Measurements from ENCODE around the gene NEURL3.
"Not testable (repeated sequence)": the region's sequence is repeated elsewhere in the genome, so short reads cannot be mapped to it uniquely, and the experiment has no call there.

NEURL3 gene
- total RNA-seq: 0 to 0.16 (median 0.07) reads per million in 3 experiments

- DNase-seq: no peak
These were observed at the start of gene NEURL3 for GRCh38 chr2:96505231-96505889. NEURL3 (minus strand) TSS chr2:96505357; CDS start chr2:96505286, 71 bp downstream.

GRCh38 chr2:96554293-96555145, 49.4 kb upstream of the NEURL3 start:
- DNase-seq: peak; percentile 73

- DNase-seq: not testable (repeated sequence)
These were observed 48.8 kb upstream of the NEURL3 start for GRCh38 chr2:96553957-96554292.

- no peak for DNase-seq
These were observed 48.2 kb upstream of the NEURL3 start for GRCh38 chr2:96553176-96553956.

- no peak for DNase-seq
These were observed 47.4 kb upstream of the NEURL3 start for GRCh38 chr2:96552315-96553175.

GRCh38 chr2:96551605-96552314, 46.6 kb upstream of the NEURL3 start:
- no peak for DNase-seq

- no peak for DNase-seq
These were observed 45.8 kb upstream of the NEURL3 start for GRCh38 chr2:96550787-96551604.

- no peak for DNase-seq
These were observed 45.0 kb upstream of the NEURL3 start for GRCh38 chr2:96549967-96550786.

- DNase-seq: no peak
These were observed 44.3 kb upstream of the NEURL3 start for GRCh38 chr2:96549466-96549785.

- no peak for DNase-seq
These were observed 43.7 kb upstream of the NEURL3 start for GRCh38 chr2:96548558-96549465.

- DNase-seq: no peak
These were observed 42.6 kb upstream of the NEURL3 start for GRCh38 chr2:96547731-96548171.

GRCh38 chr2:96547203-96547641, 42.1 kb upstream of the NEURL3 start:
- DNase-seq: no peak

GRCh38 chr2:96546797-96547196, 41.6 kb upstream of the NEURL3 start:
- peak; percentile 44 for DNase-seq

GRCh38 chr2:96546321-96546720, 41.2 kb upstream of the NEURL3 start:
- DNase-seq: no peak

- no peak for DNase-seq
These were observed 37.3 kb upstream of the NEURL3 start for GRCh38 chr2:96542357-96542977.

- DNase-seq: no peak
These were observed 36.4 kb upstream of the NEURL3 start for GRCh38 chr2:96541398-96542152.

GRCh38 chr2:96540136-96540535, 35.0 kb upstream of the NEURL3 start:
- no peak for DNase-seq
